ENCODE results near the gene DCUN1D2.
"Not testable (repeated sequence)": the region's sequence is repeated elsewhere in the genome, so short reads cannot be mapped to it uniquely, and the experiment has no call there.

DCUN1D2 gene

GRCh38 chr13:113490496-113491417 lies at the start of gene DCUN1D2:
DCUN1D2 (minus strand) TSS chr13:113490711; CDS start chr13:113490669, 42 bp downstream.
- DNase-seq (ENCODE audit: low spot score): peak; percentile 99

GRCh38 chr13:113539822-113540221 lies 49.3 kb upstream of the DCUN1D2 start:
- no peak for DNase-seq (ENCODE audit: low spot score)

GRCh38 chr13:113539176-113539575 lies 48.7 kb upstream of the DCUN1D2 start:
- no peak for DNase-seq (ENCODE audit: low spot score)

- peak; percentile 2 for DNase-seq (ENCODE audit: low spot score)
Observed at GRCh38 chr13:113538689-113539058, 48.2 kb upstream of the DCUN1D2 start.

- DNase-seq (ENCODE audit: low spot score): no peak
Observed at GRCh38 chr13:113537909-113538688, 47.6 kb upstream of the DCUN1D2 start.

GRCh38 chr13:113537205-113537604 lies 46.7 kb upstream of the DCUN1D2 start:
- no peak for DNase-seq (ENCODE audit: low spot score)

- no peak for DNase-seq (ENCODE audit: low spot score)
Observed at GRCh38 chr13:113536461-113537110, 46.1 kb upstream of the DCUN1D2 start.

- no peak for DNase-seq (ENCODE audit: low spot score)
Observed at GRCh38 chr13:113535381-113535781, 44.9 kb upstream of the DCUN1D2 start.

- no peak for DNase-seq (ENCODE audit: low spot score)
Observed at GRCh38 chr13:113534236-113534860, 43.8 kb upstream of the DCUN1D2 start.

GRCh38 chr13:113533161-113533840 lies 42.8 kb upstream of the DCUN1D2 start:
- DNase-seq (ENCODE audit: low spot score): no peak

GRCh38 chr13:113532156-113532806 lies 41.8 kb upstream of the DCUN1D2 start:
- no peak for DNase-seq (ENCODE audit: low spot score)

GRCh38 chr13:113531041-113531873 lies 40.7 kb upstream of the DCUN1D2 start:
- DNase-seq (ENCODE audit: low spot score): peak; percentile 4

GRCh38 chr13:113528813-113529180 lies 38.3 kb upstream of the DCUN1D2 start:
- DNase-seq (ENCODE audit: low spot score): no peak

- DNase-seq (ENCODE audit: low spot score): no peak
Observed at GRCh38 chr13:113528101-113528812, 37.7 kb upstream of the DCUN1D2 start.

GRCh38 chr13:113527272-113527958 lies 36.9 kb upstream of the DCUN1D2 start:
- no peak for DNase-seq (ENCODE audit: low spot score)

- no peak for DNase-seq (ENCODE audit: low spot score)
Observed at GRCh38 chr13:113526466-113527220, 36.1 kb upstream of the DCUN1D2 start.

GRCh38 chr13:113522438-113522837 lies 31.9 kb upstream of the DCUN1D2 start:
- not testable (repeated sequence) for DNase-seq (ENCODE audit: low spot score)

GRCh38 chr13:113520571-113520970 lies 30.1 kb upstream of the DCUN1D2 start:
- no peak for DNase-seq (ENCODE audit: low spot score)
